HAP-1 (cell line): Measurements from ENCODE around the gene DDX52.

Source experiments
- DNase-seq, 2 experiments: peaks; one replicate each; pipeline ENCODE4 v3.0.0-alpha.2; 2016 to 2020; ENCODE audit warnings: low spot score in 2 of 2
- H3K27me3 ChIP-seq: fragments of 250-450 bp; sonication (Bioruptor Pico); 2 replicates; pipeline ENCODE4 v1.5.1; 2020; ENCODE audit warnings: low read depth, mild to moderate bottlenecking, moderate library complexity
- H3K36me3 ChIP-seq: fragments of 250-450 bp; sonication (Bioruptor Pico); replicated peaks from 2 replicates; pipeline ENCODE4 v1.5.1; 2020; ENCODE audit warnings: mild to moderate bottlenecking
- H3K4me1 ChIP-seq: fragments of 250-450 bp; sonication (Bioruptor Pico); 2 replicates; pipeline ENCODE4 v1.5.1; 2020; ENCODE audit warnings: mild to moderate bottlenecking
- H3K4me3 ChIP-seq: fragments of 250-450 bp; sonication (Bioruptor Pico); 2 replicates; pipeline ENCODE4 v1.5.1; 2020; ENCODE audit warnings: mild to moderate bottlenecking, moderate library complexity
- H3K9me3 ChIP-seq: fragments of 250-450 bp; sonication (Bioruptor Pico); 2 replicates; pipeline ENCODE4 v1.5.1; 2020; ENCODE audit warnings: mild to moderate bottlenecking, moderate library complexity
- in situ Hi-C: fragments of 300-500 bp; cut with MboI; formaldehyde crosslinking; loops from 3 replicates; pipeline ENCODE4 v1.14.3; 2020; ENCODE audit warnings: low sequenced_read_pairs, inconsistent platforms, mixed read lengths

Gene DDX52

DNA sequence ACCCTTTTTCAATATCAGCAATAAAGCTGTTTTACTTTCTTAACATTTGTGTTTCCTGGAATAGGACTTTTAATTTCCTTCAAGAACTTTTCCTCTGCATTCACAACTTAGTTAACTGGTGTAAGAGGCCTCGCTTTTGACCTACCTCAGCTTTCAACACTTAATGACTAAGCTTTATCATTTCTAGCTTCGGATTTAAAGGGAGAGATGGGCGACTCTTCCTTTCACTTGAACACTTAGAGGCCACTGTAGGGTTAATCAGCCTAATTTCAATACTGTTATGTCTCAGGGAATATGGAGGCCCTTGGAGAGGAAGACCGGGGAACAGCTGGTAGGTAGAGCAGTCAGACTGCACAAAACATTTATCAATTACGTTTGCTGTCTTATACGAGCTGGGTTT is 38.7 kb downstream of the DDX52 start:
- no peak overlapping the region for H3K4me3 ChIP-seq
- no peak for DNase-seq
- in situ Hi-C loops = no loop called here
- H3K9me3 ChIP-seq = peaks cover 6% of the 10 kb centered on the region
- no peaks in the 10 kb centered on the region for H3K27me3 ChIP-seq
- peaks cover 24% of the 10 kb centered on the region for H3K4me1 ChIP-seq
- 0 out of 2 replicates have a peak, but pooled peaks cover 5% of the 10 kb centered on the region for H3K36me3 ChIP-seq

DNA sequence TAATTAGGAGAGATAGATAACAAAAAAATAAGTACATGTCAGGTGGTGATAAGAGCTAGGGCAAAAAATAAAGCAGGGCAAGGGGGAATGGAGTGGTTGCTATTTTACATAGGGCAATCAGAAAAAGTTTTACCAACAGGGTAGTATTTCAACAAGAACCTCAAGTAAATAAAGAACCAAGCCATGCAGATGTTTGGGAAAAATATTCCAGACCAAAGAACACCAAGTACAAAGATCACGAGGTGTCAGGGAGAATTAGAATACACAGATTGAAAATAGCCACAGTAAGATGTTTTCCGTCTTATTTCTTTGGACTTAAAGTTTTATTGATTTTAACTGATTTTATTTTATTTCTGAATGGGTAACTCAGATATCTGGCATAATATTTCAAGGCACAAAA is 45.1 kb downstream of the DDX52 start:
- peaks cover 31% of the 10 kb centered on the region for H3K36me3 ChIP-seq
- in situ Hi-C loops = no loop called here

DNA sequence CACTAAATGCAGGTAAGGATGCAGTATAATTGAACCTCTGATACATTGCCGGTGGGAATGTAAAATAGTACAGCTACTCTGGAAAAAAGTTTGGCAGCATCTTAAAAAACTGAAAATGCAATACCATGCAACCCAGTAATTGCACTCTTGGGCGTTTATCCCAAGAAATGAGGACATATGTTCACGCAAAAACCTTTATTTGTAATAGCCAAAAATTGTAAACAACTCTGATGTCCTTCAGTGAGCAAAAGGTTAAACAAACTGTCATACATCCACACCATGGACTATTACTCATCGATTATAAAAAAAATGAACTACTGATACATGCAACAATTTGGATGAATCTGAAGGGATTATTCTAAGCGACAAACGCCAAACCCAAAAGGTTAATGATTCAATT is 51.0 kb downstream of the DDX52 start:
- peaks cover 24% of the 10 kb centered on the region for H3K36me3 ChIP-seq
- H3K9me3 ChIP-seq = no peaks in the 10 kb centered on the region
- no peaks in the 10 kb centered on the region; the same call in 1 of the 2 replicates for H3K4me1 ChIP-seq
- H3K4me3 ChIP-seq = no peak overlapping the region
- in situ Hi-C loops = no loop called here
- no peaks in the 10 kb centered on the region for H3K27me3 ChIP-seq
- DNase-seq = no peak

More for the DNA sequence above, 45.1 kb downstream of the DDX52 start:
- Histone ChIP-seq H3K4me3 (no peak overlapping the region), H3K4me1 (peaks cover 5% of the 10 kb centered on the region), H3K27me3 (no peaks in the 10 kb centered on the region), H3K9me3 (no peaks in the 10 kb centered on the region)
- DNase-seq = no peak

DNA sequence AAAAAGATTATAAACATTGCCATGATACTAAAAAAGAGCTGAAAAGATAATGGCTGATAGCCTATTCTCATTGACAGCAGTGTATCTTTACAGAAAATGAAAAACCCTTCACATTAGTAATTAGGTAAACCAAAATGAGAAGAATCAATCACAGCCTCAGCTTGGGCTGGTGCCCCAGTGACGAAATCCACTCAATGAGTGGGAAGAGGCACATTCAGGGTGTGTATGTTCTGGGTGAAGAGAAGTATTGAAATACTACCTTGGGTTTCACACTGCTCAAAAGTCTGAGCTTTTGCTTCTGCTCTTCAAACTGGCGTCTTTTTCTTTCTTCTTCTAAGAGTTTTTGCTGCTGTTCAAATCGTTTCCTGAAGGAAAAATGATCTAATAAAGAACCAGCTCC is 58.2 kb downstream of the DDX52 start:
- DNase-seq = no peak
- no peaks in the 10 kb centered on the region for H3K27me3 ChIP-seq
- no peaks in the 10 kb centered on the region; the same call in 1 of the 2 replicates for H3K4me1 ChIP-seq
- H3K36me3 ChIP-seq = peaks cover 32% of the 10 kb centered on the region
- H3K9me3 ChIP-seq = no peaks in the 10 kb centered on the region
- H3K4me3 ChIP-seq = no peak overlapping the region
- in situ Hi-C loops = no loop called here

DNA sequence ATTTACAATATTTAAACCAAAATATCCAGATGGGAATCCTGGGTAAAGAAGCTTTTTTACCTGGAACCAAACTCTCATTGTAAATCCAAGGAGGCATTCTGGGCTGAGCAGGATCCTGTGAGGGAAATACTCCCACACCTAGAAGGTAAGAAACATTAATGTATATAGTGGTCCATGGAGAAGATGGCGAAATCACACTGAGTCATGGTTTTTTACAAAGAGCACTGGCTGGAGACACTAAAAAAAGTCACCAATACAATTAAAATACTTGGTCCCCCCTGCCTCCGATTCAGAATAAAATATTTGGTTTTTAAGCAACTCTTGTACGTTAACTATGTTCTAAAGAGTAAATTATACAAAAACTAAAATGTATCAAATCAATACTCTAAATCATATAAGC is 67.0 kb downstream of the DDX52 start:
- Histone ChIP-seq H3K36me3 (peaks cover 19% of the 10 kb centered on the region), H3K4me1 (no peaks in the 10 kb centered on the region), H3K27me3 (no peaks in the 10 kb centered on the region), H3K4me3 (no peak overlapping the region), H3K9me3 (peaks cover 3% of the 10 kb centered on the region; the same call in 1 of the 2 replicates)
- DNase-seq = no peak
- in situ Hi-C loops = no loop called here

DNA sequence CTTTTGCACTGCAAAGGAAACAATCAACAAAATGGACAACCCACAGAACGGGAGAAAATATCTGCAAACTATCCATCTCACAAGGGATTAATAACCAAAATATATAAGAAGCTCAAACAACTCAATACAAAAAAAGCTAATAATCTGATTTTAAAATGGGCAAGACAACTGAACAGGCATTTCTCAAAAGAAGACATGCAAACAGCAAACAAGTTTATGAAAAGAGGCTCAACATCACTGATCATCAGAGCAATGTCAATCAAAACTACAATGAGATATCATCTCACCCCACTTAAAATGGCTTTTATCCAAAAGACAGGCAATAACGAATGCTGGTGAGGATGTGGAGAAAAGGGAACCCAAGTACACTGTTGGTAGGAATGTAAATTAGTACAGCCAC is 68.8 kb downstream of the DDX52 start:
- H3K4me1 ChIP-seq = no peaks in the 10 kb centered on the region
- peaks cover 21% of the 10 kb centered on the region for H3K36me3 ChIP-seq
- no peak overlapping the region for H3K4me3 ChIP-seq
- no peak for DNase-seq
- no peaks in the 10 kb centered on the region for H3K27me3 ChIP-seq
- in situ Hi-C loops = no loop called here
- H3K9me3 ChIP-seq = peaks cover 3% of the 10 kb centered on the region; the same call in 1 of the 2 replicates

DNA sequence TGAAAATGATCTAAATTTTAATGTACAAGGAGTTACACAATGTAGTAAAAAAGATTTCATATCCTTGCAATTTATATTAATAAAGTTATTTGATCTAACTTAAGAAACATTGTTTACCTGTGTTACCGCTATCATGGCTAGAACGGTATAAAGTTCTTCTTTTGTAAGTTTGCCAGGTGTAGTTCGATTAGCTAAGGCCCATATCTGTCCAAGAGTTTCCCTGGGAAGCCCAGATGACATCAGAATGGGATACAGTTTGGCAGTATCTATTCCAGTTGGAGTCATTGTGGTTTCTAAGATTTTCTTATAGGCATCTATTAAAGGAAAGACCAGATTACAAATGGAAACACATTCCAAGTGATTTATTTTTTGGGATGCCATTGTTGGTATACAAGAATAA is 71.6 kb downstream of the DDX52 start:
- Histone ChIP-seq H3K27me3 (no peaks in the 10 kb centered on the region), H3K4me3 (no peak overlapping the region), H3K36me3 (peaks cover 45% of the 10 kb centered on the region), H3K9me3 (peaks cover 3% of the 10 kb centered on the region; the same call in 1 of the 2 replicates), H3K4me1 (peaks cover 2% of the 10 kb centered on the region; the same call in 1 of the 2 replicates)
- in situ Hi-C loops = no loop called here
- no peak for DNase-seq

DNA sequence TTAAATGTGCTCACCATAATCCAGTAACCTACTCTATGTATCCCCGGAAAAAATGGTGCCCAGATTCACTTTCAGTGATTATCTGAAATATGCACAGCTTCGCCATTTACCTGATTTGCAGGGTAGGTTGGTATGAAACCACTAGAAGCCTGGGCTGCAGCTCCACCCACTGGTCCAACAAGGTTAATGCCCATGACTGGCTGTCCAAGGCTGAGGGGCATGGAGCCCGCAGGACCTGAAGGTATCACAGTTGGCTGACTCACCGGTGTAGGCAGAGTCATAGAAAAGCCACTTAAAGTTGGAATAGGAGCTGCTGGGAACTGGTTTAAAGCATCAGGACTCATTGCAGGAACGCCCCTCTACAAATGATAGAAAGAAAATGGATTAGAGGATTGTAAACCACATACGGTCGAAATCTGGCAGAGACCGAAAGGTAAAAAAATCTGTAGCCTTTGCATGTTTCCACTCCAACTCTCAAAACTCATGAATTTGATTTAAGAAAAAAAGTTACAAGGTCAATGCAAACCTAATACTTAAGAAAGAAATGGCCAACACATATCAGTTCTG is 72.6 kb downstream of the DDX52 start:
- peak; percentile 35 to 78 for DNase-seq
- in situ Hi-C loops = no loop called here
- H3K4me1 ChIP-seq = peaks cover 5% of the 10 kb centered on the region; the same call in 1 of the 2 replicates
- H3K36me3 ChIP-seq = peaks cover 47% of the 10 kb centered on the region
- H3K4me3 ChIP-seq = no peak overlapping the region
- H3K27me3 ChIP-seq = no peaks in the 10 kb centered on the region
- peaks cover 3% of the 10 kb centered on the region; the same call in 1 of the 2 replicates for H3K9me3 ChIP-seq

DNA sequence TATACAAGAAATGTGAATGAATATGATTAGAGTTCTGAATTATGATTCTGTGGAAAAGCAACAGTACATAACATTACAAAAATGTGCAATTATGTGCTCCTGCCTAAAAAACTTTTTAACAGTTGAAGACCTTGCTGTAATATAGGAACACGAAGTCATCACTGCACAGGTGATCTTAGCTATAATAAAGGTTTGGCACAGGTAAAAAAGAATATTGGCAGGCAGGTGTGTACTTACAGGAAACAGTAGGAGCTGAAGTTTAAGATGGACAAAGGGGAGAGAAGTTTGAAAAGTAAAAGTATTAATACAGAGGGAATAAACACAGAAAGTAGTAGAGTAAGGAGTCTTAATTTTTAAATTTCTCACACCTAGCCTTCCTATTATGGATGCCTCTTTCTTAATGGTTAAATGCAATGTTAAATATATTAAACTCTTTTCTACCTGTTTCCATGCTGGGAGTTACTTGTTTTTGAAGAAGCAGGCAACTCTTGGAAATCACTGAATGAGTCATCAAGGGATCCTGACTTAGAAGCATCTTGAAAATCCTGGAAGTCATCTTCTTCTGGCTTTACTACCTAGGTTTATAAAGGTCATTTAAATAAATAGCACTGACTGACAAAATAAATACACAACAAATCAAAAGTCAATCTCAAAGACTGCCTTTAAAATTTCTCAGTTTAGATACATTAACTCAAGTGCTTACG is 74.7 kb downstream of the DDX52 start:
- DNase-seq = no peak
- H3K4me3 ChIP-seq = no peak overlapping the region
- H3K4me1 ChIP-seq = peaks cover 8% of the 10 kb centered on the region
- H3K36me3 ChIP-seq = peaks cover 42% of the 10 kb centered on the region
- no peaks in the 10 kb centered on the region for H3K9me3 ChIP-seq
- in situ Hi-C loops = no loop called here
- no peaks in the 10 kb centered on the region for H3K27me3 ChIP-seq

DNA sequence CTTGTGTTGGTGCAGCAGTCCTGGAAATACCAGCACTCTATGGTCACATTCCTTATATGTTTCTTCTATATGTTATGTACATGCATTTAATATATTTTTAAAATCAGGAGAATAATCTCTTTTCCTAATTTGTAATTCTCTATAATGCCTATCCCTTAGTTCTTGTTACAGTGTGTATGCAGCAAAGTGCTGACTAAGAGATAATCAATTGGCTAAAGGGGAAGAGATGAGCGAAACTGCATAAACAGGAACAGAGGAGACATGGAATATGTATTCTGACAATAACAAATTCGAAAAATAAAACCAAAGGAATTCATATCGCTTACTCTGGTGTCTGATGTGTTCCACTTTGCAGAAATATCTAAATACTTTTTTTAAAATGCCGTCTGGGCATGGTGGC is 75.7 kb downstream of the DDX52 start:
- Histone ChIP-seq H3K9me3 (no peaks in the 10 kb centered on the region), H3K27me3 (no peaks in the 10 kb centered on the region), H3K4me1 (peaks cover 16% of the 10 kb centered on the region), H3K36me3 (peaks cover 42% of the 10 kb centered on the region), H3K4me3 (no peak overlapping the region)
- in situ Hi-C loops = no loop called here
- DNase-seq = no peak

DNA sequence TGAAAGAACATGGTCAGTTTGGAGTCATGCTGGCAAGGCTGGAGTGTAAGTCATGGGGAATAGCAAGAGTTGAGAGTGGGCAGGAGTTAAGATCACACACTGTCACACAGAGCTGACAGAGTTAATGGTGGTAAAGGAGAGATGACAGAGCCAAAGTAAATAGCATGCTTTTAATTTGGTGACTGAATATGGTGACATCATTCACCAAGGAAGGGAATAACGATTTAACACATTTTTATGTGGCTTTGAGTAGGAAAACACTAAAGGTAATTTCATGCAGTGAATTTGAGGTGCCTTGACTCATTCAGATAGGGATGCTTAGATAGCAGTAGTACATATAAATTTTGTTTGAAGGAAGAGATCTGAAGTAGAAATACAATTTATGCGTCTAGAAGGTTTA is 76.1 kb downstream of the DDX52 start:
- no peak overlapping the region for H3K4me3 ChIP-seq
- H3K27me3 ChIP-seq = no peaks in the 10 kb centered on the region
- in situ Hi-C loops = no loop called here
- H3K4me1 ChIP-seq = peaks cover 17% of the 10 kb centered on the region
- peaks cover 42% of the 10 kb centered on the region for H3K36me3 ChIP-seq
- no peak for DNase-seq
- no peaks in the 10 kb centered on the region for H3K9me3 ChIP-seq

DNA sequence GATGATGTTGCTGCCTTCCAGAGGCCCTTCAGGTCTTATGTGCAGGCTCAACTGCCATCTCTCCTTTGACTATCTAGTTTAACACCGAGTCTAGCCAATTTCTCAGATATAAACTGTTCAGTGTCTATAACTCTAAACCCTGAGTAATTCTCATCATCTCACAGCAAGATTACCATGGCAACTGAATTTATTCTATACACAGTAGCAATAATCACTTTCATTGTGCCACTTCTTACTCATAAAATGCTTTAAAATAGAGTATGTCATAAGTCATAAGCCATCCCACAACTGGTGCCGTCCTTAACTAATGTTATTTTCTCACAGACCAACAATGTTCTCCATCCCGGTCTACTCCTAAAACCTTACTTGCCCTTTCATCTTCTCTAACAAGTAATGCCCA is 79.0 kb downstream of the DDX52 start:
- no peak for DNase-seq
- H3K9me3 ChIP-seq = no peaks in the 10 kb centered on the region
- no peaks in the 10 kb centered on the region for H3K27me3 ChIP-seq
- H3K4me3 ChIP-seq = no peak overlapping the region
- in situ Hi-C loops = no loop called here
- H3K36me3 ChIP-seq = peaks cover 44% of the 10 kb centered on the region
- H3K4me1 ChIP-seq = peaks cover 31% of the 10 kb centered on the region

DNA sequence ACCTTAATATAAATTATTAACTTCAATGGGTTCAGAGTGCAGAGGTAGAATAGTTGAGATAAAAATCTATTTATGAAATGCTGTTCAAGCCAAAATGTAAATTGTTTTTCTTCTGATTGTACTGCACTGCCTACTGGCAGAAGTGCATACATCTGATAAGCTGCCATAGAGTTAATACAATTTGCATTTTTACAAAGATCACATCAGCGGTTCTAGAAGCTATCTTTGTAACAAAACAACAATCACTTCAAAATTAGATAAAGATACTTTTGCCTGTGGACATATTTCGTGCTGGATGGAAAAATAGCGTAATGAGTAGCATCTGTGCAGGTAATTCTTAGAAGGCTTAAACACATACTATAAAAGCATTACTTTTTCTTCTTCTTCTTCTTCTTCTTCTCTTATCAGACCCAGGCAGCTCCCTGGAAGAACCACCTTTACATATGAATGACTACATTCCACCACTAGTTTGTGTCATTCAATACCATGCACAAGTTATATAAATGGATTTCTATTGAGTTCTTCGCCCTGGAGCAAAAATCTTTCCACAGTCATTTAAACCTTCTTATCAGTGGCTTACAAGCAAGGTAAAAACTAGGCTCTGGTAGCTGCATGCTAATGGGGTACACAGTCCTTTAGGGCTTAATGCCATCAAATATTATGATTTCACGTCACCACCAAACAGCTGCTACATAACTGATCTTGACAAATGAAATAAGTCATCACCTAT is 81.1 kb downstream of the DDX52 start:
- Histone ChIP-seq H3K4me3 (no peak overlapping the region), H3K4me1 (peaks cover 31% of the 10 kb centered on the region), H3K27me3 (no peaks in the 10 kb centered on the region), H3K9me3 (no peaks in the 10 kb centered on the region), H3K36me3 (peaks cover 32% of the 10 kb centered on the region)
- in situ Hi-C loops = no loop called here
- DNase-seq = peak; percentile 63 to 98
